ENCODE data around the gene NSRP1. TPM values are rescaled to one million over a fixed set of nuclear protein-coding genes. Genes with fewer than 3 reads are reported as not detected.

The NSRP1 gene
- total RNA-seq, 1 experiment from 2014 or later, result 28.0 TPM

DNA sequence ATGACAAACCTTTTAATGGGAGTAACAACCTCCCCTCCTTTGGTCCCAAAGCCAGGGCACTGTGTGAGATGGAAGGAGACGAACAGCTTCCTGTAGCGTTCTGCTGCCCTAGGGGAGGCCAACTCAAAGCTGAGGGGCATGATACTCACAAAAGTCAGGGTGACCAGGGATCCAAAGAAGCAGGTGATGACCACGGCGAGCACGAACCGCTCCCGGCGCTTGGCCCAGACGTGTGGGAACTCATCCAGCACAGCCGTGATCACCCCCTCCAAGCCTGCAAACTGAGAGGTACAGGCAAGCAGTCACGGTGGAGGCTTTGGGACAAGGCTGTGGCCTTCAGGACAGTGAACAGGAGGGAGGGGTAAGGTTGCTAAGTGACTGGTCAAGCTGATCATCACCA is 93.8 kb downstream of the NSRP1 start:
- POLR2A ChIA-PET, result no interaction called here

GRCh38 chr17:30210901-30211300 is 94.3 kb downstream of the NSRP1 start:
- TF ChIP-seq CTCF (IDR thresholded peaks at IDR 0.05; ENCODE audit: insufficient read depth in 1 of 2, low read depth in 1 of 2, low read length in 1 of 2, severe bottlenecking in 1 of 2, unreplicated experiment in 1 of 2), result no peak
- H3K4me1 Mint-ChIP-seq (ENCODE audit: low read depth, unreplicated experiment), result no peaks in the 10 kb centered on the region
- DNase-seq, result no peak
- peaks cover 12% of the 10 kb centered on the region for H3K36me3 Mint-ChIP-seq (ENCODE audit: insufficient read depth, unreplicated experiment)
- ChIA-PET CTCF (no interaction called here), POLR2A (no interaction called here)
- H3K27ac Mint-ChIP-seq (ENCODE audit: unreplicated experiment), result no peak overlapping the region
- BruUV-seq (replicated peaks), result no TSS peak
- intact Hi-C loops (cut with micrococcal nuclease; ENCODE audit: unreplicated experiment), result no loop called here
- H3K4me3 ChIP-seq (ENCODE audit: low read depth, low read length), result no peak overlapping the region
- H3K36me3 ChIP-seq (ENCODE audit: control insufficient read depth, insufficient read depth, low read length), result no peaks in the 10 kb centered on the region; the same call in 1 of the 2 replicates
- no peaks in the 10 kb centered on the region for H3K9me3 ChIP-seq
- no peaks in the 10 kb centered on the region for H3K4me1 ChIP-seq
- H3K9me3 Mint-ChIP-seq (ENCODE audit: unreplicated experiment), result peaks cover 10% of the 10 kb centered on the region
- no peak overlapping the region for H3K4me3 Mint-ChIP-seq (ENCODE audit: unreplicated experiment)
- no peaks in the 10 kb centered on the region for H3K27me3 Mint-ChIP-seq (ENCODE audit: insufficient read depth, unreplicated experiment)
- no peaks in the 10 kb centered on the region for H3K27me3 ChIP-seq (replicated peaks; ENCODE audit: control insufficient read depth, insufficient read depth, low read length)

More for the DNA sequence above, 93.8 kb downstream of the NSRP1 start:
- no peaks in the 10 kb centered on the region; the same call in 1 of the 2 replicates for H3K36me3 ChIP-seq (ENCODE audit: control insufficient read depth, insufficient read depth, low read length)
- H3K4me3 ChIP-seq (ENCODE audit: low read depth, low read length), result no peak overlapping the region
- DNase-seq, result no peak
- no peak overlapping the region for H3K27ac Mint-ChIP-seq (ENCODE audit: unreplicated experiment)
- no peaks in the 10 kb centered on the region for H3K9me3 ChIP-seq
- CTCF ChIA-PET, result no interaction called here
- no peak for TF ChIP-seq CTCF (IDR thresholded peaks at IDR 0.05; ENCODE audit: insufficient read depth in 1 of 2, low read depth in 1 of 2, low read length in 1 of 2, severe bottlenecking in 1 of 2, unreplicated experiment in 1 of 2)
- no peaks in the 10 kb centered on the region for H3K4me1 Mint-ChIP-seq (ENCODE audit: low read depth, unreplicated experiment)
- no peaks in the 10 kb centered on the region for H3K27me3 ChIP-seq (replicated peaks; ENCODE audit: control insufficient read depth, insufficient read depth, low read length)
- no peaks in the 10 kb centered on the region for H3K27me3 Mint-ChIP-seq (ENCODE audit: insufficient read depth, unreplicated experiment)
- no peaks in the 10 kb centered on the region for H3K4me1 ChIP-seq
- intact Hi-C loops (cut with micrococcal nuclease; ENCODE audit: unreplicated experiment), result no loop called here
- H3K9me3 Mint-ChIP-seq (ENCODE audit: unreplicated experiment), result peaks cover 10% of the 10 kb centered on the region
- H3K4me3 Mint-ChIP-seq (ENCODE audit: unreplicated experiment), result no peak overlapping the region
- H3K36me3 Mint-ChIP-seq (ENCODE audit: insufficient read depth, unreplicated experiment), result peaks cover 12% of the 10 kb centered on the region
- BruUV-seq (replicated peaks), result no TSS peak

DNA sequence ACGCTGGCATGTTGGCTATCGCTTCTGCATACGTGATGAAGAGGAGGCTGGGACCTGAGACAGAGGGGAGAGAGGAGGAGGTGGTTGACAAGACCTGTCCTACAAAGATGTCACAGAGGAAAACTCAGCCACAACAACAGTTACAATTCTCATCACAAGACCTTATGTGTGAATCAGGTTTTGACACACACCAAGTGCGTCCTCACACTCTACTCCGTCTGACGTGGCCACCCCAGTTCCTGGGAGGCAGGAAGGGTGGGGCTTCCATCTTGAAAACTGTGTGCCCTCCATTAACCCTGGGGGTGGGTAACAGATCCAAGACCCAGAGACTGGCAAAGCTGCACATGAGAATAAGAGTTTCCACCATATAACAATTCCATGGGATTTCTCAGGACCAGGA is 94.8 kb downstream of the NSRP1 start:
- DNase-seq, result no peak
- Mint-ChIP-seq H3K4me1 (ENCODE audit: low read depth, unreplicated experiment) (no peaks in the 10 kb centered on the region), H3K9me3 (ENCODE audit: unreplicated experiment) (peaks cover 10% of the 10 kb centered on the region), H3K4me3 (ENCODE audit: unreplicated experiment) (no peak overlapping the region), H3K27me3 (ENCODE audit: insufficient read depth, unreplicated experiment) (no peaks in the 10 kb centered on the region), H3K27ac (ENCODE audit: unreplicated experiment) (no peak overlapping the region), H3K36me3 (ENCODE audit: insufficient read depth, unreplicated experiment) (peaks cover 13% of the 10 kb centered on the region)
- intact Hi-C loops (cut with micrococcal nuclease; ENCODE audit: unreplicated experiment), result no loop called here
- H3K9me3 ChIP-seq, result no peaks in the 10 kb centered on the region
- POLR2A ChIA-PET, result no interaction called here
- TF ChIP-seq CTCF (IDR thresholded peaks at IDR 0.05; ENCODE audit: insufficient read depth in 1 of 2, low read depth in 1 of 2, low read length in 1 of 2, severe bottlenecking in 1 of 2, unreplicated experiment in 1 of 2), result no peak
- H3K36me3 ChIP-seq (ENCODE audit: control insufficient read depth, insufficient read depth, low read length), result no peaks in the 10 kb centered on the region; the same call in 1 of the 2 replicates
- no peak overlapping the region for H3K4me3 ChIP-seq (ENCODE audit: low read depth, low read length)
- BruUV-seq (replicated peaks), result no TSS peak
- CTCF ChIA-PET, result no interaction called here
- H3K4me1 ChIP-seq, result no peaks in the 10 kb centered on the region
- H3K27me3 ChIP-seq (replicated peaks; ENCODE audit: control insufficient read depth, insufficient read depth, low read length), result no peaks in the 10 kb centered on the region
